ENCODE data around the gene GADD45G. TPM values are rescaled to one million over a fixed set of nuclear protein-coding genes. Genes with fewer than 3 reads are reported as not detected.

The GADD45G gene
- total RNA-seq, 1 donor from 2014 or later = 19.8 TPM

- intact Hi-C loops (cut with DNase I) = no loop called here
Measured at GRCh38 chr9:89558948-89559347, 45.9 kb upstream of the GADD45G start.

GRCh38 chr9:89562186-89562814, 42.5 kb upstream of the GADD45G start:
- TF ChIP-seq CTCF (IDR thresholded peaks at IDR 0.05) = no peak
- intact Hi-C loops (cut with DNase I) = no loop called here
- DNase-seq (no peak), ATAC-seq (peak; percentile 49)
- Histone ChIP-seq H3K27me3 (no peaks in the 10 kb centered on the region), H3K4me3 (no peak overlapping the region), H3K36me3 (no peaks in the 10 kb centered on the region), H3K9me3 (no peaks in the 10 kb centered on the region), H3K4me1 (no peaks in the 10 kb centered on the region), H3K27ac (no peak overlapping the region)

More at GRCh38 chr9:89558948-89559347, 45.9 kb upstream of the GADD45G start:
- no peaks in the 10 kb centered on the region for H3K27me3 ChIP-seq
- no peak overlapping the region for H3K27ac ChIP-seq
- ATAC-seq (no peak), DNase-seq (no peak)
- TF ChIP-seq CTCF (IDR thresholded peaks at IDR 0.05) = no peak
- no peaks in the 10 kb centered on the region for H3K36me3 ChIP-seq
- H3K4me1 ChIP-seq = peaks cover 17% of the 10 kb centered on the region
- no peak overlapping the region for H3K4me3 ChIP-seq
- H3K9me3 ChIP-seq = no peaks in the 10 kb centered on the region

GRCh38 chr9:89563571-89564345, 41.1 kb upstream of the GADD45G start:
- no peak for TF ChIP-seq CTCF (IDR thresholded peaks at IDR 0.05)
- Histone ChIP-seq H3K4me1 (no peaks in the 10 kb centered on the region), H3K9me3 (no peaks in the 10 kb centered on the region), H3K27me3 (no peaks in the 10 kb centered on the region), H3K36me3 (no peaks in the 10 kb centered on the region), H3K27ac (no peak overlapping the region), H3K4me3 (no peak overlapping the region)
- intact Hi-C loops (cut with DNase I) = no loop called here
- ATAC-seq (no peak), DNase-seq (no peak)

- Histone ChIP-seq H3K27ac (no peak overlapping the region), H3K27me3 (no peaks in the 10 kb centered on the region), H3K36me3 (no peaks in the 10 kb centered on the region), H3K4me3 (no peak overlapping the region), H3K9me3 (no peaks in the 10 kb centered on the region), H3K4me1 (no peaks in the 10 kb centered on the region)
- ATAC-seq (peak; percentile 12), DNase-seq (no peak)
- intact Hi-C loops (cut with DNase I) = no loop called here
- no peak for TF ChIP-seq CTCF (IDR thresholded peaks at IDR 0.05)
Measured at GRCh38 chr9:89564346-89564878, 40.4 kb upstream of the GADD45G start.

GRCh38 chr9:89567649-89568048, 37.2 kb upstream of the GADD45G start:
- no peaks in the 10 kb centered on the region for H3K9me3 ChIP-seq
- H3K27me3 ChIP-seq = no peaks in the 10 kb centered on the region
- intact Hi-C loops (cut with DNase I) = no loop called here
- H3K4me1 ChIP-seq = no peaks in the 10 kb centered on the region
- no peaks in the 10 kb centered on the region for H3K36me3 ChIP-seq
- ATAC-seq = no peak
- no peak for DNase-seq
- no peak overlapping the region for H3K27ac ChIP-seq
- no peak for TF ChIP-seq CTCF (IDR thresholded peaks at IDR 0.05)
- H3K4me3 ChIP-seq = no peak overlapping the region

Measured in upper lobe of right lung (tissue), 1 donor.